GM19397 (cell line): ENCODE measurements around the gene ATP13A3.

Source experiments
- ATAC-seq: cut with Tn5 transposase; IDR thresholded peaks from one replicate; pipeline ENCODE4 v1.9.1; 2021; ENCODE audit warnings: mild to moderate bottlenecking, moderate library complexity; ENCODE audit not compliant: unreplicated experiment

The ATP13A3 gene

DNA sequence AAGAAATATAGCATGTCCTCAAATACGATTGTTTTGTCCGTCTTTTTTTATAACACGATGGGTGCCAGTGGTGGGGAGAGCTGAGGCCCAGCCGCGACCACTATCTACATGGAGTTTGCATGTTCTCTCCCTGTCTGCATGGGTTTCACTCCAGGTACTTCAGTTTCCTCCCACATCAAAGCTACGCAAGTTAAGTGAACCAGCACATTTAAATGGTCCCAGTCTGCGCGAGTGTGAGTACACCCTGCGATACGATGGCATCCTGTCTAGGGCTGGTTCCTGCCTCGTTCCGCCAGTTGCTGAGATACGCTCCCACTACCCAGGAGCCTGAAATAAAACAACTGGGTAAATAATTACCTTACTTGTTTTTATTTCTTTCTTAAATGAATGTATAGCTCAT lies 40.6 kb downstream of the ATP13A3 start:
- no peak for ATAC-seq

DNA sequence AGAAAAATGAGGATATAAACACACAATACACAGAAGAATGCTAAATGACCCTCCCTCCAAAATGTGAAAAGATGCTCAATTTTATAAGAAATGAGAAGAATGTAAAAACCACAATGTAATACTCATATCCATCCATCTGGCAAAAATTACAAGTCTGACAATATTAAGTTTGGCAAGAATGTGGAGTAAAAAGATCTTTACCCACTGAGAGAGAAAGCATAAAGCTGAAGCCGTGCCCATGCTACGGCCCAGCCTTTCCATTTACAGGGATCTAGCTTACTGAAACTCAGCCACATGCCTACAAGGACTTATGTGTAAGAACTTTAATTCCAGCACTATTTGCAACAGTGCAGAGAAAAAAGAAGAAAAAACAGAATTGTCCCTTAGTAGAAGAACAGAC lies 42.9 kb downstream of the ATP13A3 start:
- no peak for ATAC-seq

DNA sequence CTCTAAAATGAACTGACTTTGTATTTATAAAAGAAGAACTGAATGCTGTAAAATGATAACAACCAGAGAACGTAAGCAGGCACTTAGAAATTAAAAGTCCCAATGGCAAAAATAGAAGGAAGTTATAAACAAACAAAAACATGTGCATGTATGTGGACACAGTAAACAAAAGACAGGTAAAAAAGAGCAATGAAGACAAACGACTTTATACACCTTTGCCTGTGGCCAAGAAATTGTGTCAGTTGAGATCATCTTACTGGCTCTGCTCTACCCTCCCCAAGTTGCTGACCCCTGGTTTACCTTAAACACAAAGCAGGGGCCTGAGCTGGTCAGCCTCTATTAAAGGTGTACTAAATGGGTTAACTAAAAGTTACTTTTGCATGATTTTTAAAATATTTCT lies 46.0 kb downstream of the ATP13A3 start:
- ATAC-seq, result no peak

DNA sequence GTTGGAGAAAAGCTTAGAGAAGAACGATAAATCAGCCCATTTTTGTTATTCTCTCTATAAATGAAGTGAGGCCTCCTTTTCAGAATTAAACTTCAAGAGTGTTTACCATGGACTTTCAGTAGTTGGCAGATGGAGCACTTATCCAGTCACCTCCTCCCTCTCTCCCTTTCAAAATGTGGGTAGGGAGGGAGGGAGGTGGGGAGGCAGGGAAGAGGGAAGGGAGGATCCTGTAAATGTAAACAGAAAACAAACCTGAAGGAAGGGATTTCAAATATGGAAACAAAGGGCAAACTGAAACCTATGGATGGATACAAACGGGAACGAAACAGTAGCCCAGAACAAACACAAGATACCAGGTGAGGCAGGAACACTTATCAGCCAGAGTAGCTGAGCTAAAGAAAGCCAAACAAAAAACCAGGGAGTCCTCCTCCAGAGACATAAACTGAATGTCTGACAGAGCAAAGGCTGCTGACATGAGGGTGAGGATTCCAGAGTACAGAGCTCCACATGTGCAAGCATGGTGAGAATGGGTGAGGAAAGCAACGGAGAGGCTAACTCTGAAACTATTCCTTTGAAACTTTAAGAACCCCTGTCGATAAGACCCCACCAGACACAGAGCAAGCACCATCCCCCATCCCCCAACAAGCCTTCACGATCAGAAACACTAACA lies 46.8 kb downstream of the ATP13A3 start:
- ATAC-seq, result no peak

DNA sequence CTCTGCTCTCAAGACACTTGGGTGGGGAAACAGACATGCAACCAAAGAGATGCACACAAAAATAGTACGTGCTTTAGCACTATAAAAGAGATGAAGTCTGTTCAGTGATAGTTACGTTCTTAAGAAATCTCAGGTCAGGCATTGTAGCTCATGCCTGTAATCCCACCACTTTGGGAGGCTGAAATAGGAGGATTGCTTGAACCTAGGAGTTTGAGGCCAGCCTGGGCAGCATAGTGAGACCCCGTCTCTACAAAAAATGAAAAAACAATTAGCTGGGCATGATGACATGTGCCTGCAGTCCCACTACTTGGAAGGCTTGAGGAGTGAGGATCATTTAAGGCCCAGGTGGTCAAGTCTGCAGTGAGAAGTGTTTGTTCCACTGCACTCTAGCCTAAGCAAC lies 52.3 kb downstream of the ATP13A3 start:
- no peak for ATAC-seq

DNA sequence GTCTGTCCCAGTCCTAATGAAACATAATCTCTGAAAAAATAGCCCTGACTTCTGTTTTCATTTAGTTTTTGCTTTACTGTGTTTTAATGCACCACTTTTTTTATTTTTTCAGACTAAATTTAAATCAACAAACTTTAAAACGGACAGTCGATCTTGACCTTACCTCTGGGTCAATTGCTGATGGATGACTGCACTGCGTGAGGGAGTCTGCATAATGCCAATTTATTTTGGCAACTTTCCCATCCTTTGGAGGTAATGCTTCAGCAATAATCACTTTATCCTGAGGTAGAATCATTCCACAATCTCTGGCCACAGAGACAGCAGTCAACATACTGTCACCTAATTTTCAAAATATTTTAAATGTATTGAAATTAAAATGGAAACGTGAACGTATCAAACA lies 55.2 kb downstream of the ATP13A3 start:
- no peak for ATAC-seq

DNA sequence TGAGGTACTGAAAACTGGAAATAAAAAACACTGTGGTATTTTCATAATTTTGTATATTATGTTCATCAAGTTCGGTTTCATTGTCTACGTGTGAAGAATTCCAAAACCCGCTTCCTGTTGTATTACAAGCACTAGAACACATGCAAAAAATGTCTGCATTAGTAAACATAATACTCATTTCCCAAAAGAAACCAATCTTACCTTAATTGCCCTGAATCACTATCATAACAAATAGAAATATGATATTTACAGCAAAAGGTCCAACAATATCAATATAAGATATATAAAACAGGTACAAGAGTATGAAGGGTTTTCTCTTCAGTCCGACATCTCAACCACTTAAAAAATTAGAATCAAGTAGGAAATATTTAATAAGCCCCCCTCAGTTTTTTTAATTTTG lies 61.4 kb downstream of the ATP13A3 start:
- no peak for ATAC-seq

DNA sequence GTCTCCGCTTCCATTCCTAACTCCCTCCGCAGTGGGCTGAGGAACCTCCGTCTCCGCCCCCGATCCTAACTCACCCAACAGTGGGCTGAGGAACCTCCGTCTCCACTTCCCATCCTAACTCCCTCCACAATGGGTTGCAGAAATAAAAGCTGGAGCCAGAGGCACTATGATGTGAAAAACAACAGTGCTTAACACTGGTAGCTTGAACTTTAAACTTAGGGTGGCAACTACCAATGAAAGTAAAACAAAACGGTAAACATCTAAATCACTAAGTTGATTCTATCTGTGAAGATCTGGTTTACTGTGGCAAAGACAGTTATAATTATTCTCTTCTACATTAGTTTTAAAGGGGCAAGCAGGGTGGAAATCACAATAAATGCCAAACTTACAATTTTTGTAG lies 61.8 kb downstream of the ATP13A3 start:
- no peak for ATAC-seq

DNA sequence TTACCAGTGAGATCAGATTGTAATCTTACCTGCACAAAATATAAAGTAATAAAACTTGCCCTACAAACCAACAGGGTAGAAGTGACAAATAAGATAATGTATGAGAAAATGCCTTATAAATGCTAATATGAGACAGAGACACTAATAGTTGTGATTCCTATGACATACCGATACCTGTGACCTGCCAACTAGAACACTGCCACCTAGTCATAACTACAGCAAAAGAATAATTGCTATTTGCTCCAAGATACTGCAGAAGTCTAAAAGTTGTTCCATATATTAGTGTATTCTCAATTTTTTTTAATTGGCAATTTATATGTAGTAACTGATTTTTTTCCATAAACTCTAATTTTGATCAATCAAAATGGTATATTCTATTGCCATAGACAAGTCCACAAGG lies 62.4 kb downstream of the ATP13A3 start:
- no peak for ATAC-seq

DNA sequence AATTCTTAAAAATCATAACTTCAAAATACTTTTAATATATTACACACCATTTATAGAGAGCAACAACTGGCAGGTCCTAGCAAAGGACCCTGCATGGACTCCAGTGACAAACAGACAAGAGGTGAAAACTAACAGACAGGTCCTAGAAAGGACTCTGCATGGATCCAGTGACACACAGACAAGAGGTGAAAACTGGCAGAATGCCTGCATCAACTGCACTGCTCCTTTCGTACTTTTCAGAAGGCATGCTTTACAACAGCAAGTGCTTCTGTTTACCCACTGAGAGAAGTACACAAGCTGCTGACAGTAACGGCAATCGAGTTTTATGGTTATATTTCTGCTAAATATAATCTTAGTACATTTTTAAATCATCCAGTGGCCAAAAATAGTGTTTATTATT lies 63.5 kb downstream of the ATP13A3 start:
- ATAC-seq, result no peak

DNA sequence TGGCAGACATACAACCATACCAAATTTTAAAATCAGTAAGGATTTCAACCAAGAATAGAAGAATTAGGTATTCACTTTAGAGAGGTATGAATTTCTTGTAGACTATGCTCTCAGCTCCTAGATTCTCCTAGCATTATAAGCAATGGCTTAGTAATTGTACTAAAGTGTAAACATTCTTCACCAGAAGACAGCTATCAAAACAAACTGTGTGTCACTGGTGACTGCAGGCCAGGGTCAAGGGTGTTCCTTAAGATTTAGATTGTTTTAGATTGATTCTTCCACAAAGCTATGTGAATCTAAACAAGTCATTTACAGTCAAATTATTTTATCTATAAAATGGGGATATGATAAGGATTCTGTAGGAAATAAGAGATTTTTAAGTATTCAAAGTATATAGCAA lies 64.6 kb downstream of the ATP13A3 start:
- ATAC-seq, result no peak

DNA sequence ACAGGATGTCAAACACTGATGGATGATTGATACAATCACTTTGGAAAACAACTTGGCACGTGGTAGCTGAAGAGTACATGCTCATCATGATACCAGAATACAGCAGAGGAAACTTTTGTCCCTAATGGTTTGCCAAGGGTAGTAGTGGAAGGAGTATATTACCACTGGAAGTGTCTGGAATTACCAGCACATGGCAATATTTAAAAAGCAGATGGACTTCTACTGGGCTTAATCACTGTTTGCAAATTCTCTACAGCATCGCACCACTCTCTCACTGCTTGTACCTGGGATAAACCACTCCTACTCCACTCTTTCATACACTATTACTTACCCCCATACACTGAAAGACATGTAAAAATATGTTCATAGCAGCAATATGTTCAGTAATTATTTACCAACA lies 68.1 kb downstream of the ATP13A3 start:
- no peak for ATAC-seq

DNA sequence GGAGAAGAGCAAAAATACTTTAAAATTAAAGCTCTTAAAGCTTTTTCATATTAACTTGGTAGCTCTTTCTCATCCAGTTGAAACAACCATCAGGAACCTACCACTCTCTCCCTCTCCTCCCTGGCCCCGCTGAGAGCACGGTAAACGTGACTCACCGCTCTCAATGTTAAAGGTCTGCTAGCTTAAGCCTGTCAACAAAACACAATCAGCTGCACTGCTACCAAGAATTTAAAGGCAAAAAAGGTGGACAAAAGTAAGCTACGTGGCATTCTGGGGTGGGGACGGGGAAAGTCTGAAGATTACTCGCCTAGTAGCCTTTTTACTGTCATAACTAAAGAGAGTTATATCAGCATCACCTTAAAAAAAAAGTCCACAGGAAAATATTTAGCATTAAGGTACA lies 79.4 kb downstream of the ATP13A3 start:
- no peak for ATAC-seq

DNA sequence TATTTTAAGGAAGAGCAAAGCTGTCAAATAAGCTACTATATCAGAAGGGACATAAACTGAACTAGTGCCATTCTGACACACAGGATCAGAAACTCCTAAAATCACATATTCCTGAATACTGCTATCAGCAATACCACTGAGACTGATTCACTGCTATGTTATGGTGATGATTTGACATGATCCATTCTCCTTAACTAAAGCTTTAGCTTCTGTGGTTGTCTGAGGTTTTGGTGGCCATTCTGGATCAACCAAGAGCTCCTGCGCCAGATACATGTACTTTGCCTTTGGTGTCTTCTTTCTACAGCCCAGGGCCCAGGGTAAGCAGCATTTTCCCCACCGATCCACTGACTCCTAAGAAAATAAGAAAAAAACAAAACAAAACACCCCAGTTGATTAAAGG lies 81.0 kb downstream of the ATP13A3 start:
- no peak for ATAC-seq

DNA sequence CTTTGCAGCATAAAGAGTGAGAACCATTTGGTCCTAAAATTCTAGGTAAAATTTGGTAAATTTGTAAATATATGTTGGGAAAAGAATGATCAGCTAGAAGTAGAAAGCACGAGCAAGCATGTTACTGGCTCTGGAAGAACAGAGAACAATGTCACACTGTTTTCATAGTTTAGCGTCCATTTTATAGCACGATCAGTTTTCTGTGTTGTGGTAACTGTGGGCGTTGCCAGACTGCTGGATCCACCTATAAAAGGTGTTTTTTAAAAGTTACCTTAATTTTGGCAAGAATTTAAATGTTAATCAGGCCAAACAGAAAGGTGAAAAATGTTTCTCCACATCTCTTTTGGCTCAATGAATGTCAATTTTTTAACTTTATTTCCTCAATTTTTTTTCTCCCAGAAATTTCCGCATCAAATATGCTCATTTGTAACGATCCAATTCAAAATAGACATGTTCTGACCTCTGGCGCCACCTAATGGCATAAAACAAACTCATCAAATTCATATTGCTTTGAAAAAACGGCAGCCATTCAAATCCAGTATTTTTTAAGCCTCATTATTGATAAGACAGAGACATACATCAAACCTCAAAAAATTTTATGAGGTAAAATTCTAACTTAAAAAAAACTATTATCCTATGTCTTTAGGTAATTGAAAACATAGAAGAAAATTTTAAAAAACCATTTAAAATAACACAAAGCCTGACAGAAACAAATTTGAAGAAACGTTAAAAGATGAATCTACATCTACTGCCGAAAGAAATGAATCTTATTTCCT lies 82.2 kb downstream of the ATP13A3 start:
- ATAC-seq, result no peak

DNA sequence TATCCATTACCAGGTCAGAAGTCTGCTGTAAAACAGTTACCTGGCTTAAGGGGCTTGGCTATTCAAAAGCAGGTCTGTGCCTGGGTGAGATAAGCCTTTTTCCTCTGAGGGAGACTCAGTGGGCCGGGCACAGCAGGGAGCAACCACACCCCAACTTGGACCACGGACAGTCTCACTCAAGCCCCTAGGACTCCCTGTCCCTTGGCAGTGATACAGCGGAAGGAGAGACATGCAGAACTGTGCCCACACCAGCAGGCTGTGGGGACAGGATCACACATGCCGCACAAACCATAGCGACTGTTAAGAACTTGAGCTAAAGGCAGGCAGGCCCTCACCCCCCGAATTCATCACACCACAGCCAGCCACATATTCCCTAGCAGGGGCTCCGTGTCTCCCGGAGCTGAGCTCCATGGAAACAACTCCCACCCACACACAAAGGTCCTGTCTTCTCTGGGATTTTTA lies 84.9 kb downstream of the ATP13A3 start:
- no peak for ATAC-seq

DNA sequence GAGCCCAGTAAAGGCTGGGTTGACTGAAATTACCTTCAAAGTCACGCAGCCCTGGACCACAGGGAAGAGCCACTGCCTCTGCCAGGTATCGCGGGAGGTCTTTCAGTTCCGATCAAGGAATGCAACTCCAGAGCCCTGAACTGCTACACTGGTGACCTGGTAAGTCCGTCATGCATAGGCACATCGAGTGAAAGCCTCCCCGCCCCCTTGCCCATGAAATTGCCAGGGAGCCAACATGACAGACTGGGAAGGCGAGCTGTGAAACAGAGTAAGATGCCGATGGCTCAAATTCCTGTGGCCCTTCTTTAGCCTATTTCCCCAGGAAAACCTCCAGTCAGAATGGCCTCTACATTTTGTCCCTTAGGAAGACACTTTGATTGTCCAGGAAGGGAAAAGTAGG lies 85.5 kb downstream of the ATP13A3 start:
- no peak for ATAC-seq

DNA sequence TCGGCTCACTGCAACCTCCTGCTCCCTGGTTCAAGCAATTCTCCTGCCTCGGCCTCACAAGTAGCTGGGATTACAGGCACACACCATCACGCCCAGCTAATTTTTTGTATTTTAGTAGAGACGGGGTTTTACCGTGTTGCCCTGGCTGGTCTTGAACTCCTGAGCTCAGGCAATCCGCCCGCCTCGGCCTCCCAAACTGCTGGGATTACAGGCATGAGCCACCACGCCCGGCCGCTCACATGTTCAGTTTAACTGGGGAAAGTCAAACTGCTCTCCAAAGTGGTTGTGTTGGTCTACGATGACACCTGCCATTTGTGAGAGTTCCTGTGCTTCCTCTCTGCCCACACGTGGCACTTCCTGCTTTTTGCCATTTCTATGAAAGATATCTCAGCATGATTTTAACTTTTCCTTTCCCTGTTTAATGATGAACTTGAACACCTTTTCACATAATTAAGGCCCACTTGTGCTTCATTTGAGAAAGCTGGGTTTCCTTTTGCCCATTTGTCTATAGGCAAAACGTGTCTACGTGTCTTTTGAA lies 86.9 kb downstream of the ATP13A3 start:
- no peak for ATAC-seq

DNA sequence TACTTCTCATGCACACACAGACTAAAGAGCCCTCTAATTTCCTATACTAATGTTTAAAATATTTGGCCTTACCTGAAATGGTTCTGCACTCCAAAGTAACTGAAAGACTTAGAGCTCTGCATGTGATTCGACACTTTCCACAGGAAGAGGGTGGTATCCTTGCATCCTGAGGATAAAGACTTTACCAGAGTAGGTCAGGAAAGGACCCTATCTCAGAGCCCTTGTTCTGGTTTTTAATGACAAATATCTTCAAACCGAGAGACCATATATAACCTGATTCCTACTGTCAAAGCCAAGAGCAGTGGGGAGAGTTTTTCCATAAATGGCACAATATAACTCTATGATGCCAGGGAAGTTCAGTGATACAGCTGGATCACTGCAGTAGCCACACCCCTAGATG lies 87.6 kb downstream of the ATP13A3 start, which contains the start of gene GP5:
Gene GP5, minus strand, starts transcription at position 101 of the 400 bp plus-strand sequence. CDS start 984 bp downstream, outside the sequence.
- ATAC-seq, result no peak

DNA sequence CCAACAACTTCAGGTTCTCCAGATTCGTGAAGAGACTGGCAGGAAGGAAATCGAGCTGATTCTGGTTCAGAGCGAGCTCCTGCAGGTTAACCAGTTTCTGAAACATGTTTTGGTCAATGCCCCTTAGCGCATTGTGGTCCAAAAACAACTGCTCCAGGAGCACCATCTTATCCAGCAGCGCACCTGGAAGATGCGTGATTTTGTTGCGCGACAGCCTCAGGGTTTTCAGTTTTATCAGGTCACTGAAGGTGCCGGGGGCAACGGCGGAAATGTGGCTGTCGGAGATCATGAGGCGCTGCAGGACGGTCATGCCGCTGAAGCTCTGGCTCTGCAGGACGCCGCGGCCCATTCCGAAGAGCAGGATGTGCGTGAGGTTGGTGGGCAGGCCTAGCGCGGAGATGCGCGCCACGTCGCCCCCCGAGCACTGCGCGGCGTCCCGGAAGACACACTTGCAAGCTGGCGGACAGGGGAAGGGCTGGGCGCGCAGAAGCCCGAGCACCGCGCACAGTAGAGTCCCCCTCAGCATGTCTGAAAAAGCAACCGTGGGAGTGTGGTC lies 89.0 kb downstream of the ATP13A3 start:
- ATAC-seq, result no peak

DNA sequence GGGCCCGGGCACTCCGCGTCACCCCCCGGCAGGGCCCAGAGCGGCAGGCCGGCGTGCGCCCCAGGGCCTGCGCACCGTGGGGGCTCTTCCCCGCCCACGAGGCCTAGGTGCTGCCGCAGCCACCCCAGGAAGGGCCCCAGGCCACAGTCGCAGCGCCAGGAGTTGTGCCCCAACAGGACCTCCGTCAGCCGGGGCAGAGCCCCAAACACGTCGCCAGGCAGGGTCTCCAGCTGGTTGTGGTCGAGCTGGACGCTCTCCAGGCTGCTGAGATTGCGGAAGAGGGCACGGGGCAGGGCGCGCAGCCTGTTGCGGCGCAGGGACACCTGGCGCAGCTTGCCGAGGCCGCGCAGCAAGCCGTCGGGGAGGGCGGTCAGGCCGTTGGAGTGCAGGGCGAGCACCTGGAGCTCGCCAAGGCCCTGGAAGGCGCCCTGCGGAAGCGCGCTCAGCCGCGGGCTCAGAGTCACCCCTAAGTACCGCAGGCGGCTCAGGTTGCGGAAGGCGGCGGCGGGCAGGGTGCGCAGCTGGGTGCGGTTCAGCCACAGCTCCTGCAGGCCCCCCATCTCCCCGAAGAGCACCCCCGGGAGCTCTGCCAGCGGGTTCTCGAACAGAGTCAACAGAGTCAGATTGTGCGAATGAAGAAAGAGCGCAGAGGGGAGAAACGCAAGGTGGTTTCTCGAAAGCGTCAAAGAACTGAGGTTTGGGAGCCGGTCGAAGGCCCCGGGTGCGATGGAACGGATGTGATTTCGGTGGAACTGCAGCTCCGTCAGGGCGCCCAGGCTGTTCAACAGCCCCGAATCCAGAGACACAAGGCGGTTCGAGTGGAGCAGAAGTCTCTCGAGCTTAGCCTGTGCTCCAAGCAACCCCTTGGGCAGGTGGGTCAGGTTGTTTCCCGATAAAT lies 89.7 kb downstream of the ATP13A3 start:
- ATAC-seq, result no peak
